NK-92 (cell line): ENCODE results near the gene RGS6.

ENCODE experiments used
- DNase-seq: peaks from one replicate; lab custom pipeline; 2025; ENCODE audit not compliant: unreplicated experiment; lab: John Stamatoyannopoulos, UW

Gene RGS6

DNA sequence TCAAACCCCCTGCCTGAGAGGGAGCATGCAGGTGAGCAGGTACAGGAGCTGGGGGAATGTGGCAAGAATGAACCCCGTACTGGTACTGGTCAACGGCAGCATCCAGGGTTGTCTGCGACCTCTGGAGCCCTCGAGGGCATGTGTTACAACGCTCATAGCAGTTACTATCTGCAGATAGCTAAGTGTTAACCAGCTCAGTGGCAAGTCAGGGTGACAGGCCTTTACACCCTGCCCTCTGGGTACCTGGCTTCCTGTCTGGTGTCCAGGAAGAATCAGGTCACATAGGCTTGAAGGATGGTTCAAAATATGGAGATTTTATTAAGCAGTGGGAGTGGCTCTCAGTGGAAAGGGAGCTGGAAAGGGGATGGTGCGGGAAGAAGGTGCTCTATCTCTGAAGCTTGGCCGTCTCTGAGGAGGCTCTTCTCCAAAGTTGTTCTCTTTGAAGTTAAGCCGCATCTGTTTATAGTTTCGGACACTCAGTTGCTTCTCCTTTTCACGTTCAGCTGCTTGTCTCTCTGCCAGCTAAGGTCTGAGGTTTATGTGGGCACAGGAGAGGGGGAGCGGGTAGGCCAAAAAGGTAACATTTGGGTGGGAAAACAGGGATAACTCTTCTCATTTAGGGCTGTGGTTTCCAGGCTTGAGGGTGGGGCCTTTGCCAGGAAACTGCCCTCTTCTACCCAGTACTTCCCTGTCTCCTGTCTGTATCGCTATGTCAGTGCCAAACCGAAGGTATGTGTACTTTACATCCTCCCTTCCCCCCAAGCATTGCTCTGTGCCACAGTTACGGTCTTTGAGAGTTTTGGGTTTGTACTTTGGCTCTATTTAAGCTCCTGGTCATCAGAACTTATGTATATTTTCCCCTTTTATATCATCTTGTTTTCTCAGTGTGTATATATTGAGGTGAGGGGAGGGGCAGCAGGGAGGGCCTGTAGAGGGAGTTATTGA is 305.8 kb downstream of the RGS6 start:
- no peak for DNase-seq

DNA sequence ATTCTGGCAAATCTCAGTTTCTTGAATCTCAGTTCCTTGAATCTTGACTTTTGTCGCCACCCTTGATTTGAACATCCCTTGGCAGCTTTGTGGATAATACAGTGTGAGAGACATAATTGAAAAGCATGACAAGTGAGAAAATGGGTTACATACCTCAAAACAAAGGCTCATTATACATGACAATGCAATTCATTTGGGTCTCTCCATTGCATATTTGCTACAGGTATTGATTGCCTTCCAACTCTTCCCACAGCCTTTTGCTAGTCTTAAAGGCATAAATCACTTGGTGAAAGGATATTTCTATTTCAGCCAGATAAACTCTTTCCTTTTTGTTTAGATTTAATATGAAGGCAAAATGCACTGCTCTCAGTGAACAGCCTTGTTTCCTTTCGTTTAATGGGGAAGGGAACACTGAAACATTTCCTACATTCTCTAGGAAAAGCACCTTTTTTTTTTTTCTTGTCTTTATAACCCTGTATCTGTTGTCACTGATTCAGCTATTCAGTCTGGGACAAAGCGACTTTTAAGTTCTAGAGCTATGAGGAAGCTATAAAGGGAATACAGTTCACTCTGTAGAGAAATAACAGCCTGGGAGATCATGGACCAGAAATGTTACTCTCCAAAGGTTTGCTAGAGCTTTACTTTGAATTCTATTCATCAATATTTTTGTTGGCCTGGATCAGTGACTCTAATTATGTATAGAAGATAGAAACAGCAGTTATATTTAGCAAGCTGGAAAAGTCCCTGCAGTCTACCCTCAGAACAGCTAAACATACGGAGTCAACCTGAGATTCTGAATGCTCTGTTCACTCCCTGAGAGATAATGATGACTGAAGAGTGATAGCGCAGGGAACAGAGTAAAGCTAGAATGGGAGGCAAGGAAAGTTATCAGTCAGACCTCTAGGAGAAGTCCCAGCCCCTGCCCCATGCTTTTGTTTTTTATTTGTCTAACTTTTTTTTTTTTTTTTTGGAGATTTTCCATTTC is 311.4 kb downstream of the RGS6 start:
- no peak for DNase-seq

DNA sequence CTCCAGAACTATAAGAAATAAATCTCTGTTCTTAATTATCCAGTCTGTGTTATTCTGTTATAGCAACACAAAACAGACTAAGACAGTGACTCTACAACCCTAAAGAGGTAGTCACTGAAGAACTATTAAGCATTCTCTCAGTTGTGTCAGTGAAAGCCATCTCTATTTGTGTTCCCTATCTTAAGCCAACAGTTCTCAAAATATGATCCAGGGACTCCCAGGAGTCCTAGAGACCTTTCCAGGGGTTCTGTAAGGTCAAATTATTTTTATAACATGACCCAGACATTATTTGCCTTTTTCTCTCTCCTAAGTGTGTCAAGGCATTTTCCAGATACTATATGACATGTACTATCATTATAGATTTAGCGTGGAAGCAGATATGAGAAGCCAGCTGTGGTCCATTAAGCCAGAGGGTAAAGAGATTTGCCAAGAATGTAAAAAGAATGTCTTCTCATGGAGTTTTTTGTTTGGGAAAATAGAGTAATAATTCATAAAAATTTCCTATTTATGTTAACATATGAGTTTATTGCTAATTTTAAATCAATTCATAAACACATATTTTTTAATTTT is 315.8 kb downstream of the RGS6 start:
- no peak for DNase-seq

DNA sequence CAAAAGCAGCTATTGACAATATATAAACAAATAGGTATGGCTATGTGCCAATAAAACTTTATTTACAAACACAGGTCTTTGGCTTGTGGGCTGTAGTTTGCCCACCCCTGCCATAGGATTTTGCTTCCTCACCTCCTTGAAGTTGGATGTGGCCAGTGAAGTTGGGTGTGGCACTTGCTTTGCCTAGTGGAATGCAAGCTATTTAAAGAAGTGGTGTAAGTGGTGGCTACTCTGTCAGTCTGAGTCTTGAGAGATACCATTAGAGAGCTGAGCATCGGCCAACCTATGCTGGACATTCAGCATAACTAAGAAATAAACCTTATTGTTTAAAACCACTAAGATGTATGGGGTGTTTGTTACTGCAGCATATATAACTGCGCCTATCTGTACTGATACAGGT is 321.3 kb downstream of the RGS6 start:
- DNase-seq, result no peak

DNA sequence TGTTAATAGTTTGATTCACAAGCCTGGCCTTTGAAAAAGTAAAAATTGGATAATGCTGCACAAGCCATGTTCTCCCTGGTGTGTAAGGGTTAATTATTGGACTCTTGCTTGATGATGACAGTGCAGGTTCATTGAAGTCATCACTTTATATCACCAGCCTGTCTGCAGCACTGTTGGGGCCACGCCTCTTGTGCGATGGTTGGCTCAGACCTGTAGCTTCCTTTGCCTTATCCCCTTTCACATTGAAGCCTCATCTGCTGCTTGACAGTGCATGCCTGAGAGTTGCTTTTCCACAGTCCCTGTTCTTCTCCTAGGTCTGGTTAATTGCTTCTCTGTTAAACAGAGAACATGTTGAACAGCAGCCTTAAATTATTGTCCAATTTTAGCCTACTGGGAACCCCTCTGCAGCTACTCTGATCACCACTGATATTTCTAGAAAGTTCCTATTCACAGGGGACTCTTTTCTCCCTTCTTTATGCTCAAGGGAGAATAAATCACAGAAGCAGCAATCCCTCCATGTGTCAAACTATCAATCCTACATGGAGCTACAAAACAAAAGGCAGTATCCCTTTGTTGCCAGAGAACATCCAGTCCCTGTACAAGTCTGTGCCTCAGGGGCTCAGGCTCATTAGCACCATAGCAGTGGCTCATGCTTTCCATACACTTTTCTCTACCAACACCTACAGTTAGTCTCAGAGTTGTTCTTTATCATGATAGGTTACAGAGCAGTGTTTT is 322.1 kb downstream of the RGS6 start:
- DNase-seq, result no peak

DNA sequence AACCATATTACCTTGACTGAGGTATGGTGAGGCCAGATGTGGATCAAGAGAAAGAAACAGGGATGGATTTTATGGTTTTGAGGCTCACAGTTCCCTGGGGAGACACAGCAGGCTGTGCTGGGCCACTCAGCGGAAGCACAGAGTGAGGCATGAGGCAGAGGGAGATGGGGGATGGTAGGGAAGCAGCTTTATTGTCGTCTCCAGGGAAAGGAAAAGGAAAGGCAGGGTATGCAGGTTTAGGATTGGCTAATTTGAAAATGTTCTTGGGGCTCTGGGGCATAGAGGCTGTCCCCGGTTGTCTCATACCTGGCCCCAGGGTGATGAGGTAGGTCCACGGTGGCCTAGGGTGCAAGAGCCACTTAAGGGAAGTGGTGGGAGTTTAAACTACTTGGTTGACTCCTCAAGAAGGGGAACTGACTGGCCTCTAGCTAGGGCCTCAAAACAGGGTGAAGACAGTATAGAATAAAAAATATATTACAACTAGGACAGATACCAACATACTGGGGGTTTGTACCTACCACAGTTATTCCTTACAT is 322.8 kb downstream of the RGS6 start:
- DNase-seq, result no peak

DNA sequence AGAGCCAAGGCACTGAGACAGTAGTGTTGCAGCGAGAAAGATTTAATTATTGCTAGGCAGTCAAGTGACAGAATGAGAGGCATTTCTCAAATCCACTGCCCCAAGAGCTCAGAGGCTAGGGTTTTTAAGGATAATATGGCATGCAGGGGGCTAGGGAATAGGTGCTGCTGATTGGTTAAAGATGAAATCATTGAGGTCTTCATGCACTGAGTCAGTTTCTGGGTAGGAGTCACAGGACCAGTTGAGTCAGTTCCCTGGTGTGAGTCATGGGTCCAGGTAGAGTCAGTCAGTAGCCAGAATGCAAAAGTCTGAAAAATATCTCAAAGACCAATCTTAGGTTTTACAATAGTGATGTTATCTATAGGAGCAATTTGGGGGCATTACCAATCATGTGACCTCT is 323.8 kb downstream of the RGS6 start:
- no peak for DNase-seq

DNA sequence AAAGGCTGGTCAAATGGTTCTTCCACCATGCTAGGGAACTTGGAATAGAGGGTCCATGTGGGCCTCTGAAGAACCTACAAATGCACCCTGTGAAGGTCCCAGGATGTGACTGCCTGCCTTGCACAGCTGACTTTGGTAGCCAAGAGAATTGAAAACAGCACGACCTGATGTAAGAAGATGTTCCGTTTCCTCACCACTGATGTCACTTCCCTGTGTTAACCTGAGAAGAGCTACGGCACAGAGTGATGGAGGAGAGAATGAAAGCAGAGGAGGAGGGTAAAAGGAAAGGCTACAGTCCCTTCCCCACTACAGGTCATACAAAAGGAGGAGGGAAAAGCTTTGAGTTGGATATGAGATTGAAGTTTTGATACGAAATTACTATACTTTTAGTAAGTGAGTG is 328.8 kb downstream of the RGS6 start:
- no peak for DNase-seq

DNA sequence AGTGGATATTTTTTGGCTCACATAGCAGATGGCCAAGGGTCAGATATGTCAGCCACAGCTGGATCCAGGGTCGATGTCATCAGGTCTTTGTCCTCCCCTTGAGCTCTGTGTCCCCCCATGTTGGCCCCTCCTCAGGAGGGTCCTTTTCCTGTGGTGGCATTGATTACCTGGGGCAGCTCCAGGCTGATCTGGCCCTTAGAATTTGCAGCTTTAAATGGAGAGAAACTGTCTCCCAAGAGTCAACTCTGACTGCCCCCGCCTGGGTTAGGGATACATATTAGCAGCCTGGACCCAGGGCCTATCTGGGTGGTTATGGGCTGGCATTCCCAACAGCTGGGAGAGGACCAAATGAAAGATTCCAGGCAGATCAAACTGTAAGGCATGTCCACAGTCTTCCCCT is 330.5 kb downstream of the RGS6 start:
- no peak for DNase-seq

DNA sequence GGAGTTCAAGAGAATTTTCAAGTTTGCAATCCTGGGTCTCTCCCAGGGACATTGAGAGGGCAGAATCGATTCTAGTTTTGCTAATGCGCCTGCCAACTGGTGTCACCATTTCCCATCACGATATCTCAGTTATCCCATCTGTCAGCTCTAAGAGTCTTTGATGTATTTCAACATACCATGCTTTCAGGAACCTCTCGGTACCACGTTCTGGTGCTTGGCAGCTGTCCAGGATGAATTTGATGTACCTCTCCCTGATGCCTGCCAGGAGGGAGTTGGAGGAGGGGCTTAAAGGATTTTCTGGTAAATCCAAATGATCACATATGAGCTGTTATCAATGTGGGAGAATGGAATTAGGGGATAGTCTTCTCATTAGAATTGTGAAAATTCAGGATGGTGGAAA is 332.5 kb downstream of the RGS6 start:
- DNase-seq, result no peak

DNA sequence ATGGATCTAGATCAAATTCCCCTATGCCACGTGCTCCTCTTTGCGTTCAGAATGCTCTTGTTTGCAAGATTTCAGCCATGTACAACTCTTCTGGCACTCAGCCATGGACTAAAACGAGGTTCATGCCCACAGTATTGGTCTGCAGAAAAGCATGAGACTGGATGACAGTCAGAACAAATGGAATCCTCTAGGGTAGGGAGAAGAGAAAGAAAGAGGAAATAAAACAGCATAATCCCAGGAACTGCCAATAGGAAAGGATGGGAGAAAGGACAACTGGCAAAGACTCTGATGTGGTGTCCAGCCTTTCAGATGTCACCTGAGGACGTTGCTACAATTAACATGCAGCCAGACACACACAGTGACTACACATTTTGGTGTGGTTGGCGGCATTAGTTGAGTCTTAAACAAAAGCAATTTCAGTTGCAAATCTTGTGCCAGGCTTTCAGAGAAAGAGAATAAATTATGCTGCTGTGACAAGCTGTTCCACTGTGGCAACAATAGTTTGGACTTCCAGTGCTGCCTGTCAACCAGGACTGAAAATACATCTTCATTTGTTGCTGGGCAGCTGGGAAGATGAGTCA is 338.0 kb downstream of the RGS6 start:
- no peak for DNase-seq

DNA sequence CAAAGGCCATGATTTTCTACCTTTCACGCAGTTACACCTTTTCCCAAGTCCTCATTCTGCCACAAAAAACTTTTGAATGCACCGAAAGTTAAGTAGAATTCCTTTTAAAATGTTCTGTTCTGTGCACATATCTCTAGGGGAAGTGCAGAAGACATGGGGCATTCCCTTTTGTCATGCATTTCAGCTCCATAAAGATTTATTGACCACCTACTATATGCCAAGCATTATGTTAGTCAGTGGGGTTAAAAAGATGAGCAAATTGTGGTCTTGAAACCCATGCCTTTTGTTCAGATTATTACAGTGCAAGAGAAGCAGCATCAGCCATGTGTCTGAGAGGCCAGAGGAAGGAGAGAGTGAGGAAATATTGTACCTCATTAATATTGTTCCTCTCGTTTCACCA is 338.5 kb downstream of the RGS6 start:
- DNase-seq, result no peak

DNA sequence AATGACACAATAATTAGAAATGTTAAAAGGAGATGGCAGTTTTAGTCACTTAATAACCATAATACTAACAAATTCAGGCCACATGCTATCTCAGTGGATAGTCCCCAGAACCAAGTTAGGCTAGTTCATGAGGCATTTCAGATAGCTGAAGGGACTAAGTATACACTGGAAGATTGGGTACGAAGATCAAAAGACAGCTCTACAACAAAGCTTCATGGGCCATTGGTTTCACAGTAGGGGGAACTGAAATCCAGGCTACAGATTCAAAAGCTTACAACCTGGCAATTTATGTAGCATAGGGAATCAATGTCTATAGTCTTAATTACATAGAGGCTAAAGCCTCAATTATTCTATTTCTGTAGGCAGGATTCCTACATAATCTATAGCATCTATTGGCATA is 343.0 kb downstream of the RGS6 start:
- no peak for DNase-seq

DNA sequence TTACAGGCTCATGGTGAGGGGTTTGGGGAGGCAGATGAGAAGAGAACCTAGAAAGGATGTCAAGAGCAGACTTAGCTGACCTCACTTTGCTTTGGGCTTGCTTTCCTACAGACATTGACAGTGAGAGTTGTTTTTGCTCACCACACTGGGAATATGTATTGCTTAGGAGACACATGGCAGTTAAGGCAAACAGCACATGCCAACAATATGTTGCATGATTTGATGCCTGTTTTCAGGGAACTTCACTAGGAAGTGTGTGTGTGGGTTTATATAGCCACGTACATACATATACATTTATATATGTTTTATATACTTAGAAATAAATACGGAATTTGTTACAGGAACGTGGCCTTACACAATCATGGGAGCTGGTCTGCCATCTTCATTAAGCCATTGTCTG is 346.1 kb downstream of the RGS6 start:
- no peak for DNase-seq

DNA sequence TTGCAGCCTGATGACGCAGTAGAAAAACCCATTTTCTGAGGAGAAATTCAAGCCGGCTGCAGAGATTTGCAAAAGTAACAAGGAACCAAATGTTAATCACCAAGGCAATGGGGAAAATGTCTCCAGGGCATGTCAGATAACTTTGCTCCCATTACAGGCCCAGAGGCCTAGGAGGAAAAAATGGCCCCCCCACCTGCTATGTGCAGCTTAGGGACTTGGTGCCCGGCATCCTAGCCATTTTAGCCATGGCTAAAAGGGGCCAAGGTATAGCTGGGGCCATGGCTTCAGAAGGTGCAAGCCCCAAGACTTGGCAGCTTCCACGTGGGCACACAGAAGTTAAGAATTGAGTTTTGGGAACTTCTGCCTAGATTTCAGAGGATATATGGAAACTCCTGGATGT is 351.9 kb downstream of the RGS6 start:
- no peak for DNase-seq

DNA sequence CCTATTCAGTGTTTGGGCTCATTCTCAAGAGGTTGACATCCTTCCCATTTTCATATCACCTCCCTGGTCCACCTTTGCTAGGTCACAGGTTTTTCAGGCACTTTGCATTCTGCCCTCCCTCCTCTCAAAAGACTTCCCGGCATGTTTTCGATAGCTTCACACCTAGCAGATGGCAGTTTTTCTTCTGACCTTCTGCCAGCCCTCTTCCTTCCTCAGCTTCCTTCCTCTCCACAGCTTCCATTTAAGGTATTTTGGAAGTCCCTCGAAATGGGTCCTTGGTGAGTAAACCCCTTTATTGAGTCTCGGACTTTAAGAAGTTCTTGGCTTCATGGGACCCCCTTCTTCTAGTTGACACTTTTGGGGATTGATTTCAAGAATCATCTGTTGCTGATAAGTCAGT is 358.0 kb downstream of the RGS6 start:
- DNase-seq, result no peak

DNA sequence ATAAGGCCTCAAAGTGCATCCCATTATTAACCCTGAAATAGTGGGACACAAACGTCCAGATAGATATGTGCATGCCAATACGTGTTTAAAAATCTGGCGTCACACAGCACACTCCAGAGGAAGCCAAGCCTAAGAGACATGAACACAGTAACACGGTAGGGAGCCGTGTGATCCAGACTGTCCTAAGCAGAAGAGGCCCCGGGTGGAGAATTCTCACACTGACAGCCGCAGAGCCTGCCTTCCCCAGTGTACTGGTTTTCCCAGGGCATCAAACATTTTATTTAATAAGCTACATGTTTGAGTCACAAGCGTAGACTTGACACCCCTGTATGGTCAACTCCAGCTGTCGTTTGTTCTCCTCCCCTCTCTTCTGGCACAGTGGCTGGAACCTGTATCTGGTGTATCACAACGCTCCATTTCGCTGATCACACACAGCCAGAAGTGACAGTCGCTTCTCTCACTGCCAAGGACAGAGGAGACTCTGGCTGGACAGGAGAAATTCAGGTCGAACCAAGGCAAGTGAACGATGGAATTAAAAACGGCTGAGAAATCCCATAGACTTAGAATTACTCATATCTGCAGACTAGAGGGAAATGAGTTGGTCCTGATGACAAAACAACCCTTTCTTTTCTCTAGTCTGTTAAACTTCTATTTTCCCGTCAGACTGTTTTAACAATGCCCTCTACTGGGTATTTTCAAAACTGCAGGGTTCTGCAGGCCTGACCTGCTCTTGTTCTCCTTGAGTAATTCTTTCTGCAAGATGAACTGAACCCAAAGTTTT is 359.9 kb downstream of the RGS6 start:
- no peak for DNase-seq

DNA sequence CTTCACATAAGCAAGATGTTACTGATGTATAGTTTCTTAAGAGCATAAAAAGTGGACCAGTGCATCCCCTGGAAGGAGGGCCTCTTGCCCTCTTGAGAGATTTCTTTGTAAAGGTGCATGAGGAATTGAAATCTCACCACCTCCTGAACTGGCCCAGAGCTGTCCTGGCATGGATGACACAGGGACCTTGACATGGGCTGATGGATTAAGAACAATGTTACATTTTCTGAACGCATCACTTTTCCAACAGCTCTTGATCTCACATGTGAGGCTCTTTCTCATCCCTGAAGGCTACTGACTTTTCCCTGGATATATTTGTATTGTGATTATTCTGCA is 360.4 kb downstream of the RGS6 start:
- no peak for DNase-seq

DNA sequence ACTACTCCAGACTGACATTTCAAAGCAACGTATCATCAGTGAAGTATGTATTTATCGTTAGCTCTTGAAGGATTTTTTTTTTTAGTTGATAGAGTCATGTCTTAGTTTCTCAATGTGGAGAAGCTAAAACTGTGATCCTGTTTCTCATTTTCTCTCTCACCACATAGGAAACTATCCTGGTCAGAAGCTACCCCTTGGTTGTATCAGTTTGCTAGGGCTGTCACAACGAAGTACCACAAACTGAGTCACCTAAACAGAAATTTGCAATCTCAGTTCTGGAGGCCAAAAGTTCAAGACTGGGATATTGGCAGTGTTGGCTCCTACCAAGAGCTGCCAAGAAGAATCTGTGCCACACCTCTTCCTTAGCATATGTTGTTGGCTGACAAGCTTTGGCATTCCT is 369.1 kb downstream of the RGS6 start:
- DNase-seq, result no peak

DNA sequence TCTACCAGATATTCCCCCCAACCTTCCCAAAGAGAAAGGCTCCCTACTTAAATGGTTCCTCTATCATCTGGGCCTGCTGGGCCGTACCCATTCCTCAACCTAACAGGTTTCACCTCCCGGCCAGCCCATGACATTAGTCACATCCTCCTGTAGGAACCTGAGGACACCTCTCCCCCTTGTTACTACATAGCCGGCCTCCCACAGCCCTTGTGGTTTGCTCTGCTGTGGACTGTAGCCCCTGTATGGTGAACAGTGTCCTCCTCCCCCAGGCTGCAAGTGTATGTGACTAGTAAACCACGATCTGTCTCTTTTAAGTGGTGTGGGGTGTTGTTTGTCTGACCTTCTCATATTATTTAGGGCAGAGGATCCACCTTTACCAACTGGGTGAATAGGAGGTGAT is 371.7 kb downstream of the RGS6 start:
- no peak for DNase-seq
